GM19324 (cell line): ENCODE measurements around the gene RRP12.
"Not testable (repeated sequence)": the region's sequence is repeated elsewhere in the genome, so short reads cannot be mapped to it uniquely, and the experiment has no call there.

Experiments used
- ATAC-seq: cut with Tn5 transposase; IDR thresholded peaks from one replicate; pipeline ENCODE4 v1.9.1; 2021; ENCODE audit warnings: mild to moderate bottlenecking, moderate library complexity; ENCODE audit not compliant: unreplicated experiment, low FRiP score

Gene RRP12

DNA sequence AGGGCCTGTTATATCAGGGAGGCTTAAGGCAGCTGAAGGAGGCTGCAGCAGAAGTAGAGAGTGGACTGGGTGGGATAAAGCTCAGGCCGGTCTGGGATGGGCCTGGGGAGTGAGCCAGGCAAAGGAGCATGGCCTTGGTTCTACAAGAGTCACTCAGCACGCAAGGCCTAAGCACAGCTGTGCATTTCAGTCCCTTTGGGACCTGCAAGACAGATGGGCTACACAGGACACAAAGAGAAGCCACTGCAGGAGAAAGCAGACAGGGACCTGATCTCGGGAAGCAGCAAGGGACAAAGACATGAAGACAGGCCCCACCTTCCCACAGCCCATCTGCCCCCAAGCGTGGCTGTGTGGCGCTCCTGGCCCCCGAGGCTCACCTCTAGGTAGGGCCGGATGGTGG is 29.4 kb downstream of the RRP12 start:
- no peak for ATAC-seq

DNA sequence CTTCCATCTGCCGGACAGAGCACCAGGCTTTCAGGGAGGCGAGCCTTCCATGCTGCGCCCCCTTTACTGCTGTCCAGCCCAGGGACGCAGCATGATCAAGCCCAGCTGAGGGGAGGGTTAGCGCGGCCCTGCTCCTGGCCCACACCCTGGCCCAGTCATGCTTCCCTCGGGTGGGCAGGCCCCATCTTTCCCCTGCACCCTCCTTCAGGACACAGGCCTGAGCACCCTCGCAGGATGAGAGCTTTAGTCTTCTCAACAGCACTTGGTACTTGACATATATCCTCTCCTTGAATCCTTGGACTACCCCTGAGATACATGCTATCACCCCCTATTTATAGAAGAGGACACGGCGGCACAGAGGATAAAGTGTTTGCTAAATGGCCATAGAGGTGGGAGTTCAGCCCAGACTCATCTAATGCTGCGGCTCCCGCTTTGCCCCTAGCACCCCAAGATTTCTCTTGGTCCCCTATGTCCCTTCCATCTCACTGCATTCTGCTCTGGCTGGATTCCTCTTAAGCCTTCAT is 34.0 kb downstream of the RRP12 start:
- no peak for ATAC-seq

DNA sequence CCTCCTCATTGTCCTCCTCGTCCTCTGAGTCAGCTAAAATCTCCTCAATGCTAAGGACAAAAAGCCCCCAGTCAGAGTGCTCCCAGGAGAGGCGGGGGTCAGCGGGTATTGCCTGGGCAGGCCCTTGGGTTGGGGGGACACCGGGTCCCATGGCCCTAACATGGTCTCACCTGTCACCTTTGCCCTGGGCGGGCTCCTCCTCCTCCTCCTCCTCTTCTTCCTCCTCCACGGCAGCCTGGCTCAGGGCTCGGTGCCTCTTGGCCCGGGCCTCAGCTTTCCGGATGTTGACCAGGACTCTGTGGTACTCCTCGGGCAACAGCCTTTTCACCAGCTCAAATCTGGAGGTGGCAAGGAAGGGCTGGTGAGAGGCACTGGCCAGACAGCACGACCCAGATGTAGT is 34.6 kb downstream of the RRP12 start:
- no peak for ATAC-seq

DNA sequence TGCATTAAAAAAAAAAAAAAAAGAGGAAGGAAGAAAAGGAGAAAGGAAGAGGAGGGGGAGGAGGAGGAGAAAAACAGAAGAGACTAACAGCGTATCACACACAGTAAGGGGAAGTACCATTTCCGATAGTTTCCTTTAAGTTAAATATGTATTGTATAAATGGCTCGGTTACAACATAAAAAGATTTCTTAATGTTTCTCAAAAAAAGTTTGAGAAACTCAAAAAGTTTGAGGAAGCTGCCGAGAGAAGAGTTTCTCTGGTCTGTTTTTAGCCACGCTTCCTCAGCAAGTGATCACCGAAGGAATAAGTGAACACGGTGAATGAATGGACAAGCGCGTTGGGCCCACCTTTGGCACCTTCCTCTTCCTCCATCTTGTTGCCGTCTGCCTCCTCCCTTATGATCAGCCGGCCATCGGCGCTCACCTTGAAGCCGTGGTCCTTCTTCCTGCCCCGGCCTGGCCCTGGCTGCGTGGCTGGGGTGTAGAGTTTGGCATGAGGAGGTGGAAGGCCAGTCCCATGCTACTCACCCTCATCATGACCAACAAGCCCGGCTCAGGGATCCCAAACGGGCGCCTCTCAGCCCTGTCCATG is 35.3 kb downstream of the RRP12 start:
- no peak for ATAC-seq

DNA sequence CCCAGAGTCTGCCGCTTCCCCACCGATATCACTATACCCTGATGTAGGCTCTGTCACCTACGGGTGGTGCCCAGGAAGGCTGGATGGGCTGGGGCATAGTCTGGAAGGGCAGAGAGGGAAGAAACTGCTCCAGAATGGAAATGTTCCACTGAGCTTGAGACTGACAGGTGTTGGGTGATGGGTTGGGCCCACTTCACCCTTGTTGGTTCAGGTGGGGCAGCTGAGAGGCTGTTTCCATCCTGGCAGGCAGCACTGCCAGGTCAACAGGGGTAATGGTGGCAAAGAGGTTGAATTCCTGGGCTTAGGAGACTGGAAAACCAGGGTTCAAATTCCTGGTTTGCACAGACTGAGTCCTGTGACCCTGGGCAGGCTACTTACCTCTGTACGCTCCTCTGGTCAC is 38.1 kb downstream of the RRP12 start:
- ATAC-seq = no peak

DNA sequence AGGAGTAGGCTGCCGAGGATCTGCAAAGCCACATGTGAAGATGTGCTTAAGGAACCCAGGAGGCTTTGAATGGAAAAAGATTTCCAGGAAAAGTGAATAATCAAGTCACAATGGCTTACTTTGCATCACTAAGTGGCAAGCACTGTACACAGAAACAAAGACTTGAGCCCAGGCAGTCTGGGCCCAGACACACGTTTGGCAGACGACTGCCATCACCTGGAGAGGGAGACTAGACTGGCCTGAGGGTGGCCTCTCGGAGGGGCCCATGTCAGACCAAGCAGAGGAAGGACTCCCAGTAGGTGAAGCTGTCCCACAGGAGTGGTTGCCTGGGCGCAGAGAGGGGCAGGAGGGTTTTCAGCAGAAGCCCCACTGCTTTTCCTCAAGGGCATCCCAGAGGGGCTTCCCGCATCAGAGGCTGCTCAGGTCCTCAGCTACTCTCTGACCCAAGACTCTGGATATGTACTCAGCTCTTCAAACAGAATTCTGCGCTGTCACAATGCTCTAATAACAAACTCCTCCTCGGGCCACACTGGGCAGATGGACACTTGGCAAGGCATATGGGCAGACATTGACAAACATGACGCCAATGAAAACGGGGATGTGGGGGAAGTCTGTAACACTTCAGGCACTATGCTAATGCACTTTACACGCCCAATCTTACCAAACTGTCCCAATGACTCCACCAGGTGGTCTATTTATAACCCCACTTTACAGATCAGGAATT is 38.7 kb downstream of the RRP12 start:
- no peak for ATAC-seq

DNA sequence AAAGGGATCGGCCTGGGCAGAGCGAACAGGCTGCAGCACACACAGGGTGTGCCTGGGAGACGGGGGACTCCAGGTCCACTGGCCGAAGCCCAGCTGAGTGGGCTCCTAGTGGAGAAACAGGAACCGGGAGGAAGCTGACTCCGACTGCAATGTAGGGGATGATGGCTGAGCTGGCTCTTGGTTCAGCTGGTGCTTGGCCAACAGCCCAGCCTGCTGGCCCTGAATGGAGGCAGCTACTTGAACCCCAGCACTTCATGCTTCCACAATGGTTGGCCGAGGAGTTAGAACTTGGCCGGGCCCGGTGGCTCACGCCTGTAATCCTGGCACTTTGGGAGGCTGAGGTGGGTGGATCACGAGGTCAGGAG is 39.6 kb downstream of the RRP12 start:
- ATAC-seq = no peak

DNA sequence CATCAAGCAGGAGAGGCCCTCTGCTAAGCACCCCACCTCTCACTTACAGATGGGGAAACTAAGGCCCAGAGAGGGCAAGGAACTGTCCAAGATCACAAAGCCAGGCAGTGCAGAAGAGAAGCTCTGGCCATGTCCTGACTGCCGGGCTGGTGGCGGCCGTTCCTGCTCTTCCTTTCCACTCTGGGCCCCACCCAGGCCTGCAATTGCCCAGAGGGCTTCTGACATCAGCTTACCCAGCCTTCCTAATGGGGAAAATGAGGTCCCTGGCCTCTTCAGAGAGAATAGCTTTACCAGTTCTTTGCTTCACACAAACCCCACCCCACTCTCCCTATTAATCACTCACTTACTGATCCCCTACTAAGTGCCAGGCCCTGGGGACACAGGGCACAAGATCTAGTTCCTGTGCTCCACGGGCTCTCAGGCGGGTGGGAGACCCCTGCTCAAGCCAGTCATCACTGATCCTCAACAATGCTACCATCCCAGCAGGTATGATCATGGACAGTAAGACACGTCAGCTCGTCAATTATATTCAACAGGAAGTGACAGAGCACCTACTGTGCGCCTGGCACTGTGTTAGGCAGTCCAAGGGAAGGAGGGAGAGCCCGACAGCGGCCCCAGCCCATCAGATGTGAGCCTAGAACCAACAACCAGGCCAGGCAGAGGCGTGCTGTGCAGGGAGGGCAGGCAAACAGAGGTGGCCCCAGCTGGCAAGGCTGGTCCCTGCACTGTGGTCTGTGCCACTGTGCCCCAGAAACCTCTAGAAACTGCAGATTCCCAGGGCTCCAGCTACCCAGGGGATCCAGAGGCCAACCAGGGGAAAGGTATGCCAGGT is 40.2 kb downstream of the RRP12 start:
- ATAC-seq = no peak

DNA sequence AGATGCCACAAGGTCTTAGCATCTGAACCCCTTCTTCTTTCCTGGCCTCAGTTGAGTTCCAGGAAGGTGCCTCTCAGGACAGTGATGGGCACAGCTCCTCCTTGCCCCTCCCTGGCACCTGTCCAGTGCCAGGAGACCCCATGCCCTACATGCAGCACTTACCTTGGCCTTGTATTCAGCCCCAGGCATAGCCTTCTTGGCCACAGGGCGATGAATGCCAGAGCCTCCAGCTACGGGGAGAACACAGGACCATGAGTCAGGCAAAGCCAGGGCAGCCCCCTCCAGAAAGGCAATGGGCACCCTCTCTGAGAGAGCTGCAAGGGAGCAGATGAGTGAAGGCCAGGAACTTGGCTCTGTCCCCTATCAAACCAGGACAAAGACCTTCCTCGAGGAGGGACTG is 42.4 kb downstream of the RRP12 start:
- ATAC-seq = no peak

DNA sequence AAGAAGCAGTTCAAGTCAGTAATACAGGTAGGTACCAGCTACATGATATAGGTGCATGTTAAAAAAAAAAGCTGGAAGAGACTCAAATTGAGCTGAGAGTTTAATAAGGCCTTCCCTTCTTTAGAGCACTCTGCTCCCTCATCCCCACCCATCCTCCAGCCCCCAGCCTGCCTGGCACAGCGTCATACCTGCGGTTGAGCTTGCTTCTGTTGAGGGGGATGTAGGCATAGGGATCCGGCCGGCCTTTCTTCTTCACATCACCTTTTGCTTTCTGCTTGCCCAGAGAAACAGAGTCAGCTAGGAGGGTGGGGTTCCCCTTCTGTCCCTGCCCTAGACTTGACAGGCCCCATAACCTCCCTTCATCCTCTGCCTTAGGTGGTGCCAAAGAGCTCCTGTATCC is 42.8 kb downstream of the RRP12 start:
- no peak for ATAC-seq

DNA sequence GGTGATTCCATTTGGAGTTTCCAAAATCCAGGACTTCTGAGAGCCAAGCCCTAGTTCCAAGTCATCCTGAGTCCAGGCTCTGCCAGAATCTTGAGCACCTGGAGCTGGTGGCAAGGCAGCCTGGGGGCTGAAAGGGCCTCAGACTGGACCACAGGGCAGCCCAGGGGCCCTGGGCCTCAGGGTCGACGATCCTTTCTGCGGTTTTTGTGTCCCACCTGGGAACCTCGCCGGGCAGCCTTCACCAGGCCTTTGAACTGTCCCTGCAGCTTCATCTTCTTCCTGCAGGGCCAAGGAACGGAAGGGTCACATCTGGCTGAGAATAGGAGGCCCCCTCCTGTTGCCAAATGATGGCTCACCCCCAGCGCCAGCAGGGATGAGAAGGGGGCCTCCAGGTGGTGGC is 44.2 kb downstream of the RRP12 start:
- ATAC-seq = no peak

DNA sequence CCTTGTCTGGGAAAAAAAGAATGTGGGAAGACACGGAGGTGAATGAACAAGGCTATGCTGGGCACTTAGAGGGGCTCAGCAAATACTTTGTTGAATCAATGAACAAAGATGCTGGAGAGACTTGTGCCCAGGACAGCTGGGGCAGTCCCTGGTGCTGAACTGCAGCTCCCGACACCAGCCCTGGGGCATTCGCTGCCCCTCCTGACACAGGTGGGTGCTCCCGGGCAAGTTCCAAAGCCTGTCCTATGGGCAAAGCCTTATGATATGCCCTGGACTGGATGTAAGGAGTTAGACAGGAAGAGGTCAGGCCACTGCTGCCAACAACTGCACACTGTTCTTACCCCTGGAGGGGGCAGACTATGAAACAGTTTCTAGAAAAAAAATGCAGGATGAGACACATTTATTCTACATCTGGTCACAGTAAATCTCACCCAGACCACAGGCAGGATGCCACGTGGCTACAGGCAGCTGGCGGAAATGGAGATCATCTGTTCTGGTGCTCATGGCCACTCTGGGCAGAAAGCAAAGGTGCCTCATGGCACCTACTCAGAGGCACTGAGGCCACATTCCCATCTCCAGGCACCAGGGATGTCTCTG is 44.7 kb downstream of the RRP12 start:
- no peak for ATAC-seq

DNA sequence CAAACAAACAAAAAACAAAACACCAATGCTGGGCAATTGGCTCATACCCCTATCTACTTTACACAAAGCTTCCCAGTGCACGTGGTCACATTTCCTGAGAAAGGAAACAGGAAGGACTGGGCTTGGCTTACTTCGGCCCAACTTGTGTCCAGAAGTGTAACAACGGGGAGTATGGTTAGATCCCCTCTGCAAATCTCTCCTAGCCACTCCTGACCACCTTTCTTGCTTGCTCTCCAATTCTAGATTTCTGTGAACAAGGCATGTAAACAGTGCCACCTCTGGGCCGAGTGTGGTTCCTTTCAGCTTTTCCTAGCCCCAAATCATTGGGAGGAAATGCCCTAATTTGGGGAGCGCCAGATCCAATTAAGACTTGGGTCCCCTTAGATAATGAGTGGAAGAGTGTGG is 45.6 kb downstream of the RRP12 start:
- ATAC-seq = no peak

DNA sequence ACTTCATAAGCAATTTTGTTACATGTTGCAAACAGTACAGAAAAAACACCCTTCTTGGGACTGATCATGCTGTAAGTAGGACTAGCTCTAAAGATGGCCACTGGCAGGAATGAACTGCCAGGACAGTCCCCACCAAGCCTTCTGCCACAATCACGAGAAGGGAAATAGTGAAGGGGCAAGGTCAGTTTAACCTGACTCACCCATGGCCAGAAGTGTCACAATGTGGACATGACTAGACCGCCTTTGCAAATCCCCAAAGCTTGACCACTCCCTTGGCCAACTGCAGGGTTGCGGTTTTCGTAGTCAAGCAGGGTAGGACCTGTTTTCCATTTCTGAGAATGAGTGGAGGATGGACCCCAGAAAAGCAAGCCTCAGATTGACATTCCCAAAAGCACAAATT is 47.2 kb downstream of the RRP12 start:
- ATAC-seq = no peak

DNA sequence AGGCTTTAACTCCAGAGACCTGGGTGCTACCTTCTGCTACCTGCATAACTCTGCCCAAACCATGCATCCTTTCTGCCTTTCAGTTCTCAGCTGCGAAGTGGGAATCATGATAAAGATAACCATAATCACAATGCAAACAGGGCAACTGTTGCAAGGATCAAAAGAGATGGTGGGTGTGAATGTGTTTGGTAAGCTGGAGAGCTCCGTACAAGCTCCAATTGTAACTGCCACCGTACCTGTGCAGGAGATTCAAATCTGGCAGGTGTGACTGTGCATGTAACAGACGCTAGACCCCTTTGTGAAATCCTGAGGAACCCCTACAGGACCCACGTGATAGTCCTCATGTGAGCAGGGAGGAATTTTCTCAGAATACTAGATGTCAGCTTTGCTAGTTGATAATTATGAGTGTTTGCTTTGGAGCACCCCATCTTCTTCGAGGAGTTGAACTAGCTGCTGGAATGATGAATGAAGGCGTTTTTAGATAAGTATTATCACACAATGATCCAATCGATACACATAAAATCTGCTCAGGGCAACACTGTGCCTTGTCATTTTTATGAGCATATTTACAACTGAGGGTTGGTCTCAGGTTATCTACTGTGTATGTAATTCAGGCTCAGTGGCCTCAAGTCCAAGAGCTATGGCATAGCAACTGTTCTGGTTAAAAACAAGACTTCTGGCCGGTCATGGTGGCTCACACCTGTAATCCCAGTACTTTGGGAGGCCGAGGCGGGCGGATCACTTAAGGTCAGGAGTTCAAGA is 51.2 kb downstream of the RRP12 start:
- no peak for ATAC-seq

DNA sequence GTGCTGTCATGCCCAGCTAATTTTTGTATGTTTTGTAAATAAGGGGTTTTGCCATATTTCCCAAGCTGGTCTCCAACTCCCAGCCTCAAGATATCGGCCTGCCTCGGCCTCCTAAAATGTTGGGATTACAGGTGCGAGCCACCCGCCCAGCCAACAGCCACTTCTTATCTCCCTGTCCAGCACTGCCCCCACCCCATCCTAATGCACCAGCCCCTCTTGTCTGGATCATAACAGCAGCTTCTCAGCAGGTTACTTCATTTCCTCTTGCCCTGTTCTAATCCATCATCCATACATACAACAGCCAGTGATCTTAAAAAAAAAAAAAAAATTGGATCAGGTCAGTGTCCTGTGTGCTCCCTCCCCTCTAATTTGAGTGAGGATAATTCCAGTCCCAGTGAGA is 53.8 kb downstream of the RRP12 start:
- no peak for ATAC-seq

DNA sequence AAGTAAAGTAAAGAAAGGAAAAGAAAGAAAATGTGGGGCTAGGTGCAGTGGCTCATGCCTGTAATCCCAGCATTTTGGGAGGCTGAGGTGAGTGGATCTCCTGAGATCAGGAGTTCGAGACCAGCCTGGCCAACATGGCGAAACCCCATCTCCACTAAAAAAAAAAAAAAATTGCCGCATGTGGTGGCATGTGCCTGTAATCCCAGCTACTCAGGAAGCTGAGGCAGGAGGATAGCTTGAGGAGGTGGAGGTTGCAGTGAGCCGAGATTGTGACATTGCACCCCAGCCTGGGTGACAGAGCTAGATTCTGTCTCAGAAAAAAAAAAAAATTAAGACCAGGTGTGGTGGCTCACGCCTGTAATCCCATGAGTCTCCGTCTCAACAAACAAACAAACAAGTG is 57.5 kb downstream of the RRP12 start:
- not testable (repeated sequence) for ATAC-seq

DNA sequence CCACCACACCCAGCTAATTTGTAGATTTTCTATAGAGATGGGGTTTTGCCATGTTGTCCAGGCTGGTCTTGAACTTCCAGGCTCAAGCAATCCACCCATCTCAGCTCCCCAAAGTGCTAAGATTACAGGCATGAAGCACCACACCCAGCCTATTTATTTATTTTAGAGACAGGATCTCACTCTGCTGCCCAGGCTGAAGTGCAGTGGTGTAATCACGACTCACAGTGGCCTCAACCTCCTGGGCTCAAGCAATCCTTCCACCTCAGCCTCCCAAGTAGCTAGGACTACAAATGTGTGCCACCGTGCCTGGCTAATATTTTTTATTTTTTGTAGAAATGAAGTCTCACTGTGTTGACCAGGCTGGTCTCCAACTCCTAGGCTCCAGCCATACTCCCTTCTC is 59.7 kb downstream of the RRP12 start:
- ATAC-seq = no peak

DNA sequence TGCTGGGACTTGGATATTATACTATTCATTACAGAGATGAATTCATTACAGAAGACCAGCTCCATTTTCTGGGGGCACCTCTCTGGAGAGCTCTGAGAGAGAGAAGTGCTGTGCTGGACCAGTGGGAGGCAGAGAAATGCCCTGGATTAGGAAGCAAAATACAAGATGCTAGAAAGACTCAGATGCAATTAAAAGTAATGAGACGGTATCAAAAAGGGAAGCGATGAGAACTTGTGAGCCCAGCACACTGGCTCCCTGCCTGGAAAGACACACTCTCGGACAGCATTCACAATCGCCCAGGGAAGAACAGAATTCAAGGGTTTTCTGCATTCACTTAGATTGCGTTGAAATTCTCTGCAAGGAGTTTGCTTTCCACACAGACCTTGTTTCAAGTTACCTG is 63.1 kb downstream of the RRP12 start:
- no peak for ATAC-seq
